Pancreas (tissue), 10 donors: ENCODE results near the gene C16orf54. TPM values are rescaled to one million over a fixed set of nuclear protein-coding genes. Genes with fewer than 3 reads are reported as not detected.
A peak's percentile ranks its signal among the peaks of the same experiment; 100 is the strongest.
"Not testable (repeated sequence)": the region's sequence is repeated elsewhere in the genome, so short reads cannot be mapped to it uniquely, and the experiment has no call there.

ENCODE experiments used
- ATAC-seq, 4 donors: fragments of 200-7000 bp; cut with Tn5 transposase; one replicate each; pipeline versions ENCODE4 v1.8.0 to v1.9.1; 2020; ENCODE audit warnings: mild to moderate bottlenecking in 4 of 4, moderate library complexity in 4 of 4
- DNase-seq, 6 donors: peaks; one replicate each; pipeline ENCODE4 v3.0.0-alpha.2; 2020
- FAIRE-seq: peaks from 2 replicates; lab custom pipeline; 2012; peaks lifted over from hg19 to GRCh38; lab: Jason Lieb, UNC
- H3K27ac ChIP-seq, 4 donors: fragments of 200-600 bp; sonication (generic); 1 replicate in 3 of 4; 2 replicates in 1 of 4; pipeline versions ENCODE4 v1.5.0 to v1.8.0; 2020
- H3K27me3 ChIP-seq, 4 donors: fragments of 200-600 bp; one replicate each; pipeline ENCODE4 v1.8.0; 2021
- H3K36me3 ChIP-seq, 3 donors: fragments of 200-600 bp; sonication (generic) in 1 of 3; one replicate each; pipeline versions ENCODE4 v1.5.0 to v1.8.0; 2020 to 2021
- H3K4me1 ChIP-seq, 3 donors: fragments of 200-600 bp; one replicate each; pipeline ENCODE4 v1.8.0; 2021
- H3K4me3 ChIP-seq, 4 donors: fragments of 200-600 bp; sonication (generic) in 2 of 4; one replicate each; pipeline versions ENCODE4 v1.5.0 to v1.8.0; 2020 to 2021
- H3K9me3 ChIP-seq, 4 donors: fragments of 200-600 bp; one replicate each; pipeline ENCODE4 v1.8.0; 2021
- WGBS, 2 donors: extraction: QIAGEN DNeasy Blood & Tissue Kit; methylation state at CpG; one replicate each; pipeline ENCODE4 v1.1.7; 2013; 5-methylcytosine and 5-hydroxymethylcytosine counted together
- intact Hi-C, 3 donors: fragments of 100-400 bp; cut with DNase I; formaldehyde crosslinking; loops; one replicate each; pipeline versions ENCODE4 v1.11.1 to v1.14.2; 2022
- polyA plus RNA-seq, 2 donors: library from polyadenylated mRNA; stranded (reverse); fragments of 200-250 nt; gene quantifications; one replicate each; pipeline ENCODE4 v1.2.3, GENCODE V29; 2013
- total RNA-seq, 6 donors: library from RNA; stranded (reverse); fragmentation: NEBNext Ultra II Directional in 4 of 6; extraction: Animal tissue kit (Norgen Biotek cat#: 25700) in 4 of 6; gene quantifications; one replicate each; pipeline versions ENCODE4 v1.2.1 to v1.2.4, GENCODE V29; 2021 to 2023
- TF ChIP-seq, protein P1 (sequence below), 4 donors: fragments of 200-600 bp; sonication (generic) in 3 of 4; IDR thresholded peaks; one replicate each; pipeline versions ENCODE4 v1.5.0 to v1.8.0; 2021; ENCODE audit warnings: antibody characterized with exemption in 4 of 4
- donor health status: healthy with polysubstance abuse.
- donor health status: DM: no; HTN: no; CAD: no; lungs with moderate emphysema.
- donor health status: DM: no; HTN: no; CAD: no.
- donor health status: control.
- donor health status: control.
- donor health status: Bipolar disorder and iron deficiency.
- donor health status: DM: yes; HTN: yes; CAD: no.
- donor health status: DM: no; HTN: no; CAD: no.
- donor health status: DM: no; HTN: no; CAD: no.
- donor health status: DM: yes; HTN: yes; CAD: no.

Gene C16orf54
- total and polyA plus RNA-seq, 8 donors = 0.23 to 1.5 (median 0.26) TPM; not detected in 1

- ATAC-seq = no peak
- no peaks in the 10 kb centered on the region for H3K4me1 ChIP-seq
- H3K36me3 ChIP-seq = no peaks in the 10 kb centered on the region
- DNase-seq = peak in 1 of 6 donors; percentile 46
- WGBS, 2 donors = 95 to 96% methylated on average over 20 to 21 of the region's 21 CpGs
- intact Hi-C loops = loop anchor here in 2 of 3 donors (5.0 to 10.0 kb wide), 3 partner anchors 148 to 325 kb away; partner anchors contain the start of gene C16orf92 (in 1 of the 2)
- H3K4me3 ChIP-seq = no peak overlapping the region
- H3K9me3 ChIP-seq = no peaks in the 10 kb centered on the region
- FAIRE-seq = no peak
- TF ChIP-seq, protein P1, sequence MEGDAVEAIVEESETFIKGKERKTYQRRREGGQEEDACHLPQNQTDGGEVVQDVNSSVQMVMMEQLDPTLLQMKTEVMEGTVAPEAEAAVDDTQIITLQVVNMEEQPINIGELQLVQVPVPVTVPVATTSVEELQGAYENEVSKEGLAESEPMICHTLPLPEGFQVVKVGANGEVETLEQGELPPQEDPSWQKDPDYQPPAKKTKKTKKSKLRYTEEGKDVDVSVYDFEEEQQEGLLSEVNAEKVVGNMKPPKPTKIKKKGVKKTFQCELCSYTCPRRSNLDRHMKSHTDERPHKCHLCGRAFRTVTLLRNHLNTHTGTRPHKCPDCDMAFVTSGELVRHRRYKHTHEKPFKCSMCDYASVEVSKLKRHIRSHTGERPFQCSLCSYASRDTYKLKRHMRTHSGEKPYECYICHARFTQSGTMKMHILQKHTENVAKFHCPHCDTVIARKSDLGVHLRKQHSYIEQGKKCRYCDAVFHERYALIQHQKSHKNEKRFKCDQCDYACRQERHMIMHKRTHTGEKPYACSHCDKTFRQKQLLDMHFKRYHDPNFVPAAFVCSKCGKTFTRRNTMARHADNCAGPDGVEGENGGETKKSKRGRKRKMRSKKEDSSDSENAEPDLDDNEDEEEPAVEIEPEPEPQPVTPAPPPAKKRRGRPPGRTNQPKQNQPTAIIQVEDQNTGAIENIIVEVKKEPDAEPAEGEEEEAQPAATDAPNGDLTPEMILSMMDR (IDR thresholded peaks at IDR 0.05) = no peak
- H3K27me3 ChIP-seq = no peaks in the 10 kb centered on the region
- H3K27ac ChIP-seq = no peak overlapping the region
Observed at GRCh38 chr16:29696881-29697331, 48.9 kb downstream of the C16orf54 start.

GRCh38 chr16:29695675-29696074 lies 50.1 kb downstream of the C16orf54 start:
- not testable (repeated sequence) for ATAC-seq
- 94 to 95% methylated on average over 3 of the region's 3 CpGs for WGBS, 2 donors

DNA sequence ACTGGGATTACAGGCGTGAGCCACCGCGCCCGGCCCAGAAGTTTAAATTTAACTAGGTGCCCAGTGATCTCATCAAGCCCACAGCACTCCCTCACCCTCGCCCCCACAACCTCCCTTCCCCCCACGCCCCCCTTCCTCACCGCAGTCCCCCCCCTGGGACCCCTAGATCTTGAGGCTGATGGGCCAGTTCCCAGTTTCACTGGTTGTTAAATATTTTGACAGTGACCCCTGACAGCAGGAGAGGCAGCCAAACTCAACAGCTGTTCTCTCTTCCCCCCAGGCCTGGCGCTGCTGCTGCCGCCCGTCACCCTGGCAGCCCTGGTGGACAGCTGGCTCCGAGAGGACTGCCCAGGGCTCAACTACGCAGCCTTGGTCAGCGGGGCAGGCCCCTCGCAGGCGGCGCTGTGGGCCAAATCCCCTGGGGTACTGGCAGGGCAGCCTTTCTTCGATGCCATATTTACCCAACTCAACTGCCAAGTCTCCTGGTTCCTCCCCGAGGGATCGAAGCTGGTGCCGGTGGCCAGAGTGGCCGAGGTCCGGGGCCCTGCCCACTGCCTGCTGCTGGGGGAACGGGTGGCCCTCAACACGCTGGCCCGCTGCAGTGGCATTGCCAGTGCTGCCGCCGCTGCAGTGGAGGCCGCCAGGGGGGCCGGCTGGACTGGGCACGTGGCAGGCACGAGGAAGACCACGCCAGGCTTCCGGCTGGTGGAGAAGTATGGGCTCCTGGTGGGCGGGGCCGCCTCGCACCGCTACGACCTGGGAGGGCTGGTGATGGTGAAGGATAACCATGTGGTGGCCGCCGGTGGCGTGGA lies 51.2 kb downstream of the C16orf54 start:
- ATAC-seq (no peak), FAIRE-seq (no peak), DNase-seq (no peak)
- Histone ChIP-seq H3K36me3 (no peaks in the 10 kb centered on the region), H3K9me3 (no peaks in the 10 kb centered on the region), H3K27ac (no peak overlapping the region), H3K4me1 (no peaks in the 10 kb centered on the region), H3K27me3 (no peaks in the 10 kb centered on the region), H3K4me3 (no peak overlapping the region)
- WGBS, 2 donors = 90 to 94% methylated on average over 41 of the region's 41 CpGs
- intact Hi-C loops = loop anchor here in 2 of 3 donors (5.0 to 10.0 kb wide), 3 partner anchors 150 to 328 kb away; partner anchors contain the start of gene C16orf92 (in 1 of the 2)
- TF ChIP-seq, protein P1 (IDR thresholded peaks at IDR 0.05) = no peak

More at GRCh38 chr16:29695675-29696074, 50.1 kb downstream of the C16orf54 start:
- peak in 1 of 6 donors; percentile 2 for DNase-seq
- not testable (repeated sequence) for H3K27me3 ChIP-seq, H3K27ac ChIP-seq, H3K9me3 ChIP-seq, H3K36me3 ChIP-seq, H3K4me3 ChIP-seq, H3K4me1 ChIP-seq, FAIRE-seq
- intact Hi-C loops = loop anchor here in 2 of 3 donors (5.0 to 10.0 kb wide), 3 partner anchors 149 to 327 kb away; partner anchors contain the start of gene C16orf92 (in 1 of the 2)

DNA sequence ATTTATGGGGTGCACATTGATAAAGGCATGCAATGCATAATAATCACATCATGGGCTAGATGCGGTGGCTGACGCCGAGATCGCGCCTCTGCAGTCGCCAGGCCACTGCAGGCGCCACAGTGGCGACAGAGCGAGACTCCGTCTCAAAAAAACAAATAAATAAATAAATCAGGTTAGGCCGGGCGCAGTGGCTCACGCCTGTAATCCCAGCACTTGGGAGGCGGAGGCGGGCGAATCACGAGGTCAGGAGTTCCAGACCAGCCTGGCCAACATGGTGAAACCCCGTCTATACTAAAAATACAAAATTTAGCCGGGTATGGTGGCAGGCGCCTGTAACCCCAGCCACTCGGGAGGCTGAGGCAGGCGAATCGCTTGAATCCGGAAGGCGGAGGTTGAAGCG lies 53.2 kb downstream of the C16orf54 start:
- not testable (repeated sequence) for DNase-seq, H3K4me3 ChIP-seq, H3K9me3 ChIP-seq, FAIRE-seq, H3K36me3 ChIP-seq, H3K27me3 ChIP-seq, H3K27ac ChIP-seq, ATAC-seq, H3K4me1 ChIP-seq
- WGBS, 2 donors = 98% methylated on average over 26 of the region's 26 CpGs
- intact Hi-C loops = loop anchor here in 2 of 3 donors (10.0 kb wide), 2 partner anchors 152 to 312 kb away; no protein-coding TSS in a partner anchor

Other genes with a start within 250 kb of the C16orf54 start
- 10 to 100 TPM; 11.2 to 25.7 (median 15.2) TPM for gene NPIPB12, start 239.6 kb downstream of the C16orf54 start, total RNA-seq
- 100 to 1,000 TPM; 103 to 207 TPM for gene NPIPB12, start 239.6 kb downstream of the C16orf54 start, polyA plus RNA-seq
- 1 to 10 TPM in 3 of 6 donors, under 1 TPM in 3; 0.23 to 6.4 (median 1.3) TPM for gene SPN, start 82.7 kb downstream of the C16orf54 start, total RNA-seq
- under 1 TPM; 0.16 to 0.49 TPM for gene SPN, start 82.7 kb downstream of the C16orf54 start, polyA plus RNA-seq
- gene QPRT, start 66.8 kb downstream of the C16orf54 start, total RNA-seq = 10 to 100 TPM; 16.3 to 29.7 (median 19.2) TPM
- 10 to 100 TPM in 1 of 2 donors, 1 to 10 TPM in 1; 8.2 to 15.1 TPM for gene QPRT, start 66.8 kb downstream of the C16orf54 start, polyA plus RNA-seq
- gene ZG16, start 32.3 kb upstream of the C16orf54 start, total RNA-seq = 1 to 10 TPM in 3 of 6 donors, under 1 TPM in 3; 0.06 to 3.1 (median 1.1) TPM
- gene ZG16, start 32.3 kb upstream of the C16orf54 start, polyA plus RNA-seq = 1 to 10 TPM in 1 of 2 donors, under 1 TPM in 1; 0.52 to 2.4 TPM
- gene KIF22, start 44.8 kb upstream of the C16orf54 start, total RNA-seq = 10 to 100 TPM in 4 of 6 donors, 1 to 10 TPM in 2; 7.7 to 17.4 (median 11.0) TPM
- gene KIF22, start 44.8 kb upstream of the C16orf54 start, polyA plus RNA-seq = 10 to 100 TPM; 43.1 to 51.2 TPM
- 100 to 1,000 TPM in 1 of 6 donors, 10 to 100 TPM in 5; 84.8 to 122 (median 96.2) TPM for gene MAZ, start 60.5 kb upstream of the C16orf54 start, total RNA-seq
- 100 to 1,000 TPM in 1 of 2 donors, 10 to 100 TPM in 1; 94.1 to 107 TPM for gene MAZ, start 60.5 kb upstream of the C16orf54 start, polyA plus RNA-seq
- 1 to 10 TPM in 1 of 6 donors, under 1 TPM in 5; 0.35 to 1.2 (median 0.45) TPM for gene PRRT2, start 66.2 kb upstream of the C16orf54 start, total RNA-seq
- 1 to 10 TPM; 2.6 to 3.2 TPM for gene PRRT2, start 66.2 kb upstream of the C16orf54 start, polyA plus RNA-seq
- gene PAGR1, start 70.2 kb upstream of the C16orf54 start, total RNA-seq = 10 to 100 TPM in 3 of 6 donors, 1 to 10 TPM in 3; 8.1 to 14.5 (median 10.4) TPM
- gene PAGR1, start 70.2 kb upstream of the C16orf54 start, polyA plus RNA-seq = 10 to 100 TPM; 34.5 to 34.7 TPM
- gene MVP, start 74.5 kb upstream of the C16orf54 start, total RNA-seq = 100 to 1,000 TPM in 2 of 6 donors, 10 to 100 TPM in 4; 58.8 to 123 (median 77.5) TPM
- gene MVP, start 74.5 kb upstream of the C16orf54 start, polyA plus RNA-seq = 100 to 1,000 TPM; 119 to 179 TPM
- gene CDIPT, start 117.2 kb upstream of the C16orf54 start, total RNA-seq = 10 to 100 TPM; 31.9 to 50.9 (median 37.3) TPM
- gene CDIPT, start 117.2 kb upstream of the C16orf54 start, polyA plus RNA-seq = 10 to 100 TPM; 52.7 to 69.8 TPM
- 10 to 100 TPM; 14.7 to 29.4 (median 18.3) TPM for gene SEZ6L2, start 153.6 kb upstream of the C16orf54 start, total RNA-seq
- 10 to 100 TPM; 12.6 to 38.8 TPM for gene SEZ6L2, start 153.6 kb upstream of the C16orf54 start, polyA plus RNA-seq
- 10 to 100 TPM in 1 of 6 donors, 1 to 10 TPM in 5; 3.8 to 11.2 (median 7.1) TPM for gene ASPHD1, start 154.5 kb upstream of the C16orf54 start, total RNA-seq
- 10 to 100 TPM; 11.9 to 21.2 TPM for gene ASPHD1, start 154.5 kb upstream of the C16orf54 start, polyA plus RNA-seq
- gene KCTD13, start 180.2 kb upstream of the C16orf54 start, total RNA-seq = 10 to 100 TPM in 1 of 6 donors, 1 to 10 TPM in 5; 7.7 to 15.8 (median 9.0) TPM
- 10 to 100 TPM; 19.3 to 20.5 TPM for gene KCTD13, start 180.2 kb upstream of the C16orf54 start, polyA plus RNA-seq
- gene TMEM219, start 216.1 kb upstream of the C16orf54 start, total RNA-seq = 10 to 100 TPM; 58.3 to 79.8 (median 68.1) TPM
- gene TMEM219, start 216.1 kb upstream of the C16orf54 start, polyA plus RNA-seq = 100 to 1,000 TPM; 112 to 114 TPM
- gene TAOK2, start 227.9 kb upstream of the C16orf54 start, total RNA-seq = 10 to 100 TPM; 13.5 to 26.1 (median 16.1) TPM
- 10 to 100 TPM; 28.7 to 41.1 TPM for gene TAOK2, start 227.9 kb upstream of the C16orf54 start, polyA plus RNA-seq
- 1 to 10 TPM; 4.4 to 9.5 (median 6.2) TPM for gene HIRIP3, start 249.6 kb upstream of the C16orf54 start, total RNA-seq
- gene HIRIP3, start 249.6 kb upstream of the C16orf54 start, polyA plus RNA-seq = 10 to 100 TPM in 1 of 2 donors, 1 to 10 TPM in 1; 9.5 to 16.8 TPM